NCI-H1436 treated with DMSO at 0.1 percent for 48 hours (cell line): Measurements from ENCODE around the gene ZNF521.
"Not testable (repeated sequence)": the region's sequence is repeated elsewhere in the genome, so short reads cannot be mapped to it uniquely, and the experiment has no call there.

Experiments
- DNase-seq: peaks from one replicate; lab custom pipeline; 2025; lab: John Stamatoyannopoulos, UW

Gene ZNF521

GRCh38 chr18:25075331-25075730, 276.6 kb downstream of the ZNF521 start:
- DNase-seq: no peak

- no peak for DNase-seq
Observed at GRCh38 chr18:25074925-25075324, 277.0 kb downstream of the ZNF521 start.

- no peak for DNase-seq
Observed at GRCh38 chr18:25072205-25072604, 279.8 kb downstream of the ZNF521 start.

GRCh38 chr18:25067275-25068025, 284.5 kb downstream of the ZNF521 start:
- no peak for DNase-seq

- no peak for DNase-seq
Observed at GRCh38 chr18:25066516-25066915, 285.4 kb downstream of the ZNF521 start.

GRCh38 chr18:25062720-25063119, 289.2 kb downstream of the ZNF521 start:
- no peak for DNase-seq

- no peak for DNase-seq
Observed at GRCh38 chr18:25061395-25061794, 290.6 kb downstream of the ZNF521 start.

- no peak for DNase-seq
Observed at GRCh38 chr18:25058521-25058920, 293.4 kb downstream of the ZNF521 start.

GRCh38 chr18:25057491-25058050, 294.4 kb downstream of the ZNF521 start:
- DNase-seq: no peak

- no peak for DNase-seq
Observed at GRCh38 chr18:25056429-25056828, 295.5 kb downstream of the ZNF521 start.

GRCh38 chr18:25055076-25055475, 296.9 kb downstream of the ZNF521 start:
- DNase-seq: no peak

- DNase-seq: no peak
Observed at GRCh38 chr18:25053466-25053865, 298.5 kb downstream of the ZNF521 start.

- no peak for DNase-seq
Observed at GRCh38 chr18:25052511-25052921, 299.4 kb downstream of the ZNF521 start.

- no peak for DNase-seq
Observed at GRCh38 chr18:25050605-25051004, 301.4 kb downstream of the ZNF521 start.

GRCh38 chr18:25047983-25048382, 304.0 kb downstream of the ZNF521 start:
- no peak for DNase-seq

- no peak for DNase-seq
Observed at GRCh38 chr18:25047421-25047820, 304.5 kb downstream of the ZNF521 start.

- DNase-seq: no peak
Observed at GRCh38 chr18:25044694-25045093, 307.3 kb downstream of the ZNF521 start.

- DNase-seq: no peak
Observed at GRCh38 chr18:25043104-25043503, 308.9 kb downstream of the ZNF521 start.

GRCh38 chr18:25042641-25043051, 309.3 kb downstream of the ZNF521 start:
- no peak for DNase-seq

- DNase-seq: no peak
Observed at GRCh38 chr18:25039781-25040180, 312.2 kb downstream of the ZNF521 start.

GRCh38 chr18:25038261-25038660, 313.7 kb downstream of the ZNF521 start:
- DNase-seq: peak; percentile 43

- DNase-seq: no peak
Observed at GRCh38 chr18:25033747-25034471, 318.1 kb downstream of the ZNF521 start.

- DNase-seq: not testable (repeated sequence)
Observed at GRCh38 chr18:25033175-25033574, 318.8 kb downstream of the ZNF521 start.
